Measurements from ENCODE around the gene MRLN.

DNA sequence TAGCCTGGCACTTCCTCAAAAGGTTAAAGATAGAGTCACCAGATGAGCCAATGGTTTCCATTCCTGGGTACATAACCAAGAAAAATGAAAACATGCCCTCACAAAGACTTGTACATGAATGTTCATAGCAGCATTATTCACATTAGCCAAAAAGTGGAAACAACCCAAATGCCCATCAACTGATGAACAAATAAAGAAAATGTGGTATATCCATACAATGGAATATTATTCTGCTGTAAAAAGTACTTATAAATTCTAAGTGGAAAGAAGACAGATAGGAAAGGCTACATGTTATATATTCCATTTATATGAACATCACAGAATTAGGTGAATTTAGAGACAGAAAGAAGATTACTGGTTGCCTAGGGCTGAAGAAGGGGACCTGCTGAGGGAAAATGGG, 32.9 kb downstream of the MRLN start:
- TF ChIP-seq, protein P1, sequence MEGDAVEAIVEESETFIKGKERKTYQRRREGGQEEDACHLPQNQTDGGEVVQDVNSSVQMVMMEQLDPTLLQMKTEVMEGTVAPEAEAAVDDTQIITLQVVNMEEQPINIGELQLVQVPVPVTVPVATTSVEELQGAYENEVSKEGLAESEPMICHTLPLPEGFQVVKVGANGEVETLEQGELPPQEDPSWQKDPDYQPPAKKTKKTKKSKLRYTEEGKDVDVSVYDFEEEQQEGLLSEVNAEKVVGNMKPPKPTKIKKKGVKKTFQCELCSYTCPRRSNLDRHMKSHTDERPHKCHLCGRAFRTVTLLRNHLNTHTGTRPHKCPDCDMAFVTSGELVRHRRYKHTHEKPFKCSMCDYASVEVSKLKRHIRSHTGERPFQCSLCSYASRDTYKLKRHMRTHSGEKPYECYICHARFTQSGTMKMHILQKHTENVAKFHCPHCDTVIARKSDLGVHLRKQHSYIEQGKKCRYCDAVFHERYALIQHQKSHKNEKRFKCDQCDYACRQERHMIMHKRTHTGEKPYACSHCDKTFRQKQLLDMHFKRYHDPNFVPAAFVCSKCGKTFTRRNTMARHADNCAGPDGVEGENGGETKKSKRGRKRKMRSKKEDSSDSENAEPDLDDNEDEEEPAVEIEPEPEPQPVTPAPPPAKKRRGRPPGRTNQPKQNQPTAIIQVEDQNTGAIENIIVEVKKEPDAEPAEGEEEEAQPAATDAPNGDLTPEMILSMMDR (conservative IDR thresholded peaks at IDR 0.05 in 1 of 2, IDR thresholded peaks at IDR 0.05 in 1 of 2; ENCODE audit: low read depth in 1 of 2, low read length in 2 of 2), result no peak
- no peak for TF ChIP-seq EZH2 (IDR thresholded peaks at IDR 0.05; ENCODE audit: low read length, missing control alignments)

Measured in fibroblast of lung (primary cell).